Left lung (tissue), 10 donors: ENCODE results near the gene PCNX2. TPM values are rescaled to one million over a fixed set of nuclear protein-coding genes. Genes with fewer than 3 reads are reported as not detected.

ENCODE experiments used
- ATAC-seq: fragments of 200-7000 bp; cut with Tn5 transposase; one replicate; pipeline ENCODE4 v1.9.1; 2020; ENCODE audit warnings: moderate library complexity
- DNase-seq, 4 donors: peaks; one replicate each; pipeline ENCODE4 v3.0.0-alpha.2; 2013 to 2020
- H3K27ac ChIP-seq, 2 donors: fragments of 200-600 bp; sonication (generic) in 1 of 2; one replicate each; pipeline versions ENCODE4 v1.5.0 to v1.8.0; 2020 to 2021
- H3K27me3 ChIP-seq, 2 donors: fragments of 200-600 bp; sonication (generic) in 1 of 2; one replicate each; pipeline versions ENCODE4 v1.5.0 to v1.8.0; 2020 to 2021
- H3K36me3 ChIP-seq, 2 donors: fragments of 200-600 bp; sonication (generic) in 1 of 2; one replicate each; pipeline versions ENCODE4 v1.5.0 to v1.8.0; 2020 to 2021
- H3K4me1 ChIP-seq, 2 donors: fragments of 200-600 bp; one replicate each; pipeline ENCODE4 v1.8.0; 2021
- H3K4me3 ChIP-seq, 2 donors: fragments of 200-600 bp; sonication (generic) in 1 of 2; one replicate each; pipeline versions ENCODE4 v1.5.0 to v1.8.0; 2020 to 2021; ENCODE audit warnings: mild to moderate bottlenecking in 1 of 2
- H3K9me3 ChIP-seq, 2 donors: fragments of 200-600 bp; sonication (generic) in 1 of 2; one replicate each; pipeline versions ENCODE4 v1.5.0 to v1.8.0; 2020 to 2021
- CTCF ChIP-seq, 2 donors: fragments of 200-600 bp; sonication (generic) in 1 of 2; IDR thresholded peaks; one replicate each; pipeline versions ENCODE4 v1.5.0 to v1.8.0; 2021; ENCODE audit warnings: antibody characterized with exemption in 2 of 2
- intact Hi-C, 2 donors: fragments of 100-400 bp; cut with DNase I; formaldehyde crosslinking; loops; one replicate each; pipeline versions ENCODE4 v1.11.2 to v1.14.2; 2022
- polyA plus RNA-seq, 6 donors: library from polyadenylated mRNA; unstranded; fragments of 120-200 nt; gene quantifications; one replicate each; pipeline ENCODE4 v1.2.1, GENCODE V29; 2013; ENCODE audit not compliant: insufficient read length in 6 of 6
- total RNA-seq, 2 donors: library from RNA; stranded (reverse); fragmentation: NEBNext Ultra II Directional; extraction: Animal tissue kit (Norgen Biotek cat#: 25700); gene quantifications; one replicate each; pipeline ENCODE4 v1.2.1, GENCODE V29; 2021
- donor health status: DM: no; HTN: yes; CAD: no.
- donor health status: DM: no; HTN: no; CAD: no.

The PCNX2 gene
- total and polyA plus RNA-seq, 8 donors = 9.2 to 14.7 (median 11.3) TPM

GRCh38 chr1:233038581-233038980 is 256.9 kb downstream of the PCNX2 start:
- no peak for DNase-seq
- no peaks in the 10 kb centered on the region for H3K27me3 ChIP-seq
- no peak overlapping the region for H3K4me3 ChIP-seq
- ATAC-seq = no peak
- H3K36me3 ChIP-seq = no peaks in the 10 kb centered on the region
- intact Hi-C loops = no loop called here
- H3K4me1 ChIP-seq = no peaks in the 10 kb centered on the region
- no peak overlapping the region for H3K27ac ChIP-seq
- H3K9me3 ChIP-seq = no peaks in the 10 kb centered on the region
- no peak for TF ChIP-seq CTCF (IDR thresholded peaks at IDR 0.05)

- ATAC-seq (no peak), DNase-seq (no peak)
- Histone ChIP-seq H3K27ac (no peak overlapping the region), H3K27me3 (no peaks in the 10 kb centered on the region), H3K9me3 (no peaks in the 10 kb centered on the region), H3K4me3 (no peak overlapping the region), H3K4me1 (no peaks in the 10 kb centered on the region), H3K36me3 (no peaks in the 10 kb centered on the region)
- no peak for TF ChIP-seq CTCF (IDR thresholded peaks at IDR 0.05)
- intact Hi-C loops = no loop called here
These were observed 257.7 kb downstream of the PCNX2 start for GRCh38 chr1:233037843-233038242.

- H3K4me1 ChIP-seq = no peaks in the 10 kb centered on the region
- intact Hi-C loops = no loop called here
- no peak overlapping the region for H3K4me3 ChIP-seq
- no peaks in the 10 kb centered on the region for H3K36me3 ChIP-seq
- no peaks in the 10 kb centered on the region for H3K27me3 ChIP-seq
- ATAC-seq = no peak
- no peak overlapping the region for H3K27ac ChIP-seq
- H3K9me3 ChIP-seq = no peaks in the 10 kb centered on the region
- TF ChIP-seq CTCF (IDR thresholded peaks at IDR 0.05) = no peak
- no peak for DNase-seq
These were observed 260.7 kb downstream of the PCNX2 start for GRCh38 chr1:233034836-233035235.

- no peak overlapping the region for H3K27ac ChIP-seq
- H3K9me3 ChIP-seq = no peaks in the 10 kb centered on the region
- no peaks in the 10 kb centered on the region for H3K4me1 ChIP-seq
- intact Hi-C loops = no loop called here
- no peaks in the 10 kb centered on the region for H3K27me3 ChIP-seq
- no peak for TF ChIP-seq CTCF (IDR thresholded peaks at IDR 0.05)
- H3K4me3 ChIP-seq = no peak overlapping the region
- ATAC-seq (peak; percentile 48), DNase-seq (peak in 1 of 4 donors; percentile 47)
- no peaks in the 10 kb centered on the region for H3K36me3 ChIP-seq
These were observed 262.2 kb downstream of the PCNX2 start for GRCh38 chr1:233033361-233033760.

- H3K9me3 ChIP-seq = no peaks in the 10 kb centered on the region
- DNase-seq (no peak), ATAC-seq (no peak)
- no peak overlapping the region for H3K4me3 ChIP-seq
- H3K36me3 ChIP-seq = no peaks in the 10 kb centered on the region
- H3K27ac ChIP-seq = no peak overlapping the region
- no peaks in the 10 kb centered on the region for H3K4me1 ChIP-seq
- intact Hi-C loops = no loop called here
- H3K27me3 ChIP-seq = no peaks in the 10 kb centered on the region
- TF ChIP-seq CTCF (IDR thresholded peaks at IDR 0.05) = no peak
These were observed 262.6 kb downstream of the PCNX2 start for GRCh38 chr1:233032916-233033315.
